Measurements from ENCODE around the gene GRAMD2A. TPM values are rescaled to one million over a fixed set of nuclear protein-coding genes. Genes with fewer than 3 reads are reported as not detected.

Gene GRAMD2A
- total and polyA plus RNA-seq, 11 donors = 0.03 to 0.45 TPM; not detected in 9

GRCh38 chr15:72230197-72231065, 32.8 kb upstream of the GRAMD2A start:
- TF ChIP-seq CTCF (IDR thresholded peaks at IDR 0.05) (peak in 3 of 12 donors; percentile 13 to 31 (median 21)), POLR2A (IDR thresholded peaks at IDR 0.05) (peak in 1 of 2 donors; percentile 76)
- peaks cover 0 to 5% (median 0%) of the 10 kb centered on the region in 9 donors for H3K36me3 ChIP-seq
- ATAC-seq (peak; percentile 69 to 86 (median 85)), DNase-seq (peak; percentile 96 to 97 (median 96))
- H3K4me3 ChIP-seq = peak overlapping the region; percentile 73 to 99 (median 89)
- H3K9me3 ChIP-seq = no peaks in the 10 kb centered on the region
- 0 to 1% (median 1%) methylated on average over 63 to 79 of the region's 79 CpGs for WGBS, 4 donors
- H3K27ac ChIP-seq = peak overlapping the region; percentile 95 to 100 (median 99)
- H3K4me1 ChIP-seq = peaks cover 4 to 56% (median 49%) of the 10 kb centered on the region in 12 donors
- H3K27me3 ChIP-seq = no peaks in the 10 kb centered on the region
- intact Hi-C loops (cut with DNase I) = loop anchor here in 6 of 10 donors (1.0 to 5.0 kb wide), 6 partner anchors 27 to 42 kb away; partner anchors contain the start of genes PARP6 (in 5 of the 6) and GRAMD2A (in 1 of the 6)

- ATAC-seq (no peak), DNase-seq (no peak)
- no peaks in the 10 kb centered on the region for H3K27me3 ChIP-seq
- intact Hi-C loops (cut with DNase I) = loop anchor here in 6 of 10 donors (2.0 to 5.0 kb wide), 5 partner anchors 27 to 43 kb away; partner anchors contain the start of genes PARP6 (in 5 of the 6) and GRAMD2A (in 1 of the 6)
- H3K27ac ChIP-seq = peak overlapping the region; percentile 95 to 100 (median 99)
- peak overlapping the region; percentile 73 to 99 (median 89) for H3K4me3 ChIP-seq
- WGBS, 4 donors = 0 to 1% (median 0%) methylated on average over 27 to 29 of the region's 29 CpGs
- TF ChIP-seq CTCF (IDR thresholded peaks at IDR 0.05) (peak in 1 of 12 donors; percentile 21), POLR2A (IDR thresholded peaks at IDR 0.05) (no peak)
- no peaks in the 10 kb centered on the region for H3K9me3 ChIP-seq
- peaks cover 4 to 61% (median 50%) of the 10 kb centered on the region in 12 donors for H3K4me1 ChIP-seq
- H3K36me3 ChIP-seq = peaks cover 0 to 6% (median 0%) of the 10 kb centered on the region in 9 donors
Observed at GRCh38 chr15:72229947-72230196, 32.3 kb upstream of the GRAMD2A start.

- DNase-seq (peak in 2 of 5 donors; percentile 13 to 35), ATAC-seq (no peak)
- WGBS, 4 donors = 5 to 6% (median 5%) methylated on average over 25 of the region's 25 CpGs
- intact Hi-C loops (cut with DNase I) = no loop called here
- H3K27ac ChIP-seq = peak overlapping the region; percentile 95 to 100 (median 99)
- peak overlapping the region; percentile 73 to 99 (median 89) for H3K4me3 ChIP-seq
- peaks cover 0 to 10% (median 0%) of the 10 kb centered on the region in 9 donors for H3K36me3 ChIP-seq
- H3K27me3 ChIP-seq = no peaks in the 10 kb centered on the region
- TF ChIP-seq CTCF (IDR thresholded peaks at IDR 0.05) = no peak
- TF ChIP-seq POLR2A (IDR thresholded peaks at IDR 0.05) = no peak
- no peaks in the 10 kb centered on the region for H3K9me3 ChIP-seq
- H3K4me1 ChIP-seq = peaks cover 4 to 65% (median 50%) of the 10 kb centered on the region in 12 donors
Observed at GRCh38 chr15:72229076-72229946, 31.7 kb upstream of the GRAMD2A start.
